ENCODE data around the gene RHEBL1.

GRCh38 chr12:49043856-49044258, 25.9 kb downstream of the RHEBL1 start:
- no peak for TF ChIP-seq ZNF416 (CRISPR knock-in tag; IDR thresholded peaks at IDR 0.05)
- TF ChIP-seq SMAD4 (CRISPR knock-in tag; IDR thresholded peaks at IDR 0.05), result no peak
- TF ChIP-seq FOXP4 (CRISPR knock-in tag; IDR thresholded peaks at IDR 0.05), result no peak
- TF ChIP-seq RORB (CRISPR knock-in tag; IDR thresholded peaks at IDR 0.05), result no peak
- TF ChIP-seq CTCF (IDR thresholded peaks at IDR 0.05), result peak; percentile 76
- no peak for TF ChIP-seq GABPB1 (CRISPR knock-in tag; IDR thresholded peaks at IDR 0.05)
- no peak for TF ChIP-seq SMAD3 (CRISPR knock-in tag; IDR thresholded peaks at IDR 0.05; ENCODE audit: borderline replicate concordance)
- no peak for TF ChIP-seq ATF3 (CRISPR knock-in tag; conservative IDR thresholded peaks at IDR 0.05)
- TF ChIP-seq NR2C2 (CRISPR knock-in tag; IDR thresholded peaks at IDR 0.05), result no peak
- no peak for TF ChIP-seq USF1 (CRISPR knock-in tag; IDR thresholded peaks at IDR 0.05)
- TF ChIP-seq ZNF512 (CRISPR knock-in tag; IDR thresholded peaks at IDR 0.05; ENCODE audit: borderline replicate concordance), result no peak
- TF ChIP-seq ATF2 (CRISPR knock-in tag; IDR thresholded peaks at IDR 0.05; ENCODE audit: borderline replicate concordance, low read depth), result no peak
